ENCODE measurements around the gene CPSF3. TPM values are rescaled to one million over a fixed set of nuclear protein-coding genes. Genes with fewer than 3 reads are reported as not detected.

Gene CPSF3
- total RNA-seq, 6 donors from 2014 or later = 11.3 to 41.0 (median 22.5) TPM

GRCh38 chr2:9484533-9484932 lies 61.1 kb downstream of the CPSF3 start:
- H3K27ac ChIP-seq = no peak overlapping the region
- WGBS, 2 donors = 88 to 90% methylated on average over 5 of the region's 5 CpGs
- H3K27me3 ChIP-seq = no peaks in the 10 kb centered on the region
- ATAC-seq (ENCODE audit: low FRiP score in 2 of 2) = no peak
- no peaks in the 10 kb centered on the region for H3K9me3 ChIP-seq
- DNase-seq = no peak
- H3K4me1 ChIP-seq = no peaks in the 10 kb centered on the region
- H3K36me3 ChIP-seq = peaks cover 45 to 100% (median 81%) of the 10 kb centered on the region in 4 donors
- H3K4me3 ChIP-seq = no peak overlapping the region
- TF ChIP-seq EP300 (IDR thresholded peaks at IDR 0.05) (no peak), CTCF (IDR thresholded peaks at IDR 0.05) (no peak), POLR2AphosphoS5 (IDR thresholded peaks at IDR 0.05) (no peak), POLR2A (IDR thresholded peaks at IDR 0.05) (no peak)

GRCh38 chr2:9488583-9489547 lies 65.4 kb downstream of the CPSF3 start:
- DNase-seq (no peak), ATAC-seq (ENCODE audit: low FRiP score in 2 of 2) (no peak)
- H3K27me3 ChIP-seq = no peaks in the 10 kb centered on the region
- no peak overlapping the region for H3K4me3 ChIP-seq
- peaks cover 52 to 100% (median 89%) of the 10 kb centered on the region in 4 donors for H3K36me3 ChIP-seq
- H3K27ac ChIP-seq = no peak overlapping the region
- WGBS, 2 donors = 90 to 100% methylated on average over 1 of the region's 1 CpG
- no peak for TF ChIP-seq EP300 (IDR thresholded peaks at IDR 0.05)
- no peak for TF ChIP-seq POLR2AphosphoS5 (IDR thresholded peaks at IDR 0.05)
- TF ChIP-seq POLR2A (IDR thresholded peaks at IDR 0.05) = no peak
- no peak for TF ChIP-seq CTCF (IDR thresholded peaks at IDR 0.05)
- H3K4me1 ChIP-seq = peaks cover 0 to 9% (median 4%) of the 10 kb centered on the region in 4 donors
- no peaks in the 10 kb centered on the region for H3K9me3 ChIP-seq

GRCh38 chr2:9490789-9491188 lies 67.3 kb downstream of the CPSF3 start:
- Histone ChIP-seq H3K4me1 (peaks cover 0 to 9% (median 4%) of the 10 kb centered on the region in 4 donors), H3K36me3 (peaks cover 48 to 100% (median 87%) of the 10 kb centered on the region in 4 donors), H3K27ac (no peak overlapping the region), H3K27me3 (no peaks in the 10 kb centered on the region), H3K9me3 (no peaks in the 10 kb centered on the region), H3K4me3 (no peak overlapping the region)
- ATAC-seq (ENCODE audit: low FRiP score in 2 of 2) (no peak), DNase-seq (no peak)
- WGBS, 2 donors = 84 to 87% methylated on average over 2 of the region's 2 CpGs
- no peak for TF ChIP-seq EP300 (IDR thresholded peaks at IDR 0.05)
- no peak for TF ChIP-seq CTCF (IDR thresholded peaks at IDR 0.05)
- no peak for TF ChIP-seq POLR2A (IDR thresholded peaks at IDR 0.05)
- TF ChIP-seq POLR2AphosphoS5 (IDR thresholded peaks at IDR 0.05) = no peak

- 52 to 57% methylated on average over 2 of the region's 2 CpGs for WGBS, 2 donors
- H3K27ac ChIP-seq = no peak overlapping the region
- ATAC-seq (ENCODE audit: low FRiP score in 2 of 2) (no peak), DNase-seq (no peak)
- H3K9me3 ChIP-seq = no peaks in the 10 kb centered on the region
- H3K27me3 ChIP-seq = no peaks in the 10 kb centered on the region
- H3K4me1 ChIP-seq = peaks cover 0 to 9% (median 4%) of the 10 kb centered on the region in 4 donors
- no peak for TF ChIP-seq CTCF (IDR thresholded peaks at IDR 0.05)
- no peak for TF ChIP-seq POLR2A (IDR thresholded peaks at IDR 0.05)
- TF ChIP-seq POLR2AphosphoS5 (IDR thresholded peaks at IDR 0.05) = no peak
- no peak overlapping the region for H3K4me3 ChIP-seq
- H3K36me3 ChIP-seq = peaks cover 41 to 100% (median 84%) of the 10 kb centered on the region in 4 donors
These were observed 69.5 kb downstream of the CPSF3 start for GRCh38 chr2:9492927-9493326.
